ENCODE measurements around the gene CEP126. TPM values are rescaled to one million over a fixed set of nuclear protein-coding genes. Genes with fewer than 3 reads are reported as not detected.

The CEP126 gene
- total RNA-seq, 1 donor from 2014 or later, result 0.71 TPM

- no peak for TF ChIP-seq CTCF (IDR thresholded peaks at IDR 0.05; ENCODE audit: insufficient read depth, low read length, poor library complexity, severe bottlenecking)
- H3K36me3 ChIP-seq (ENCODE audit: control insufficient read depth, insufficient read depth, low read length), result no peaks in the 10 kb centered on the region
- DNase-seq (ENCODE audit: low read depth), result no peak
- no peak overlapping the region for H3K4me3 ChIP-seq (ENCODE audit: low read depth, low read length)
- no peaks in the 10 kb centered on the region for H3K27me3 ChIP-seq (ENCODE audit: control insufficient read depth, insufficient read depth, low read length)
Observed at GRCh38 chr11:101996111-101996510, 81.3 kb downstream of the CEP126 start.

- H3K27me3 ChIP-seq (ENCODE audit: control insufficient read depth, insufficient read depth, low read length), result no peaks in the 10 kb centered on the region
- TF ChIP-seq CTCF (IDR thresholded peaks at IDR 0.05; ENCODE audit: insufficient read depth, low read length, poor library complexity, severe bottlenecking), result no peak
- no peak for DNase-seq (ENCODE audit: low read depth)
- H3K4me3 ChIP-seq (ENCODE audit: low read depth, low read length), result no peak overlapping the region
- no peaks in the 10 kb centered on the region for H3K36me3 ChIP-seq (ENCODE audit: control insufficient read depth, insufficient read depth, low read length)
Observed at GRCh38 chr11:102001657-102002338, 87.0 kb downstream of the CEP126 start.

GRCh38 chr11:102004220-102004619, 89.4 kb downstream of the CEP126 start:
- H3K27me3 ChIP-seq (ENCODE audit: control insufficient read depth, insufficient read depth, low read length), result no peaks in the 10 kb centered on the region
- no peak for DNase-seq (ENCODE audit: low read depth)
- H3K36me3 ChIP-seq (ENCODE audit: control insufficient read depth, insufficient read depth, low read length), result no peaks in the 10 kb centered on the region
- TF ChIP-seq CTCF (IDR thresholded peaks at IDR 0.05; ENCODE audit: insufficient read depth, low read length, poor library complexity, severe bottlenecking), result no peak
- no peak overlapping the region for H3K4me3 ChIP-seq (ENCODE audit: low read depth, low read length)

- no peak for DNase-seq (ENCODE audit: low read depth)
Observed at GRCh38 chr11:102005306-102005705, 90.5 kb downstream of the CEP126 start.

GRCh38 chr11:102006835-102007566, 92.2 kb downstream of the CEP126 start:
- Histone ChIP-seq H3K36me3 (ENCODE audit: control insufficient read depth, insufficient read depth, low read length) (no peaks in the 10 kb centered on the region), H3K4me3 (ENCODE audit: low read depth, low read length) (no peak overlapping the region), H3K27me3 (ENCODE audit: control insufficient read depth, insufficient read depth, low read length) (no peaks in the 10 kb centered on the region)
- no peak for DNase-seq (ENCODE audit: low read depth)
- TF ChIP-seq CTCF (IDR thresholded peaks at IDR 0.05; ENCODE audit: insufficient read depth, low read length, poor library complexity, severe bottlenecking), result no peak

More at GRCh38 chr11:102005306-102005705, 90.5 kb downstream of the CEP126 start:
- no peak for TF ChIP-seq CTCF (IDR thresholded peaks at IDR 0.05; ENCODE audit: insufficient read depth, low read length, poor library complexity, severe bottlenecking)
- Histone ChIP-seq H3K4me3 (ENCODE audit: low read depth, low read length) (no peak overlapping the region), H3K36me3 (ENCODE audit: control insufficient read depth, insufficient read depth, low read length) (no peaks in the 10 kb centered on the region), H3K27me3 (ENCODE audit: control insufficient read depth, insufficient read depth, low read length) (no peaks in the 10 kb centered on the region)
